Measurements from ENCODE around the gene LRRC28.

DNA sequence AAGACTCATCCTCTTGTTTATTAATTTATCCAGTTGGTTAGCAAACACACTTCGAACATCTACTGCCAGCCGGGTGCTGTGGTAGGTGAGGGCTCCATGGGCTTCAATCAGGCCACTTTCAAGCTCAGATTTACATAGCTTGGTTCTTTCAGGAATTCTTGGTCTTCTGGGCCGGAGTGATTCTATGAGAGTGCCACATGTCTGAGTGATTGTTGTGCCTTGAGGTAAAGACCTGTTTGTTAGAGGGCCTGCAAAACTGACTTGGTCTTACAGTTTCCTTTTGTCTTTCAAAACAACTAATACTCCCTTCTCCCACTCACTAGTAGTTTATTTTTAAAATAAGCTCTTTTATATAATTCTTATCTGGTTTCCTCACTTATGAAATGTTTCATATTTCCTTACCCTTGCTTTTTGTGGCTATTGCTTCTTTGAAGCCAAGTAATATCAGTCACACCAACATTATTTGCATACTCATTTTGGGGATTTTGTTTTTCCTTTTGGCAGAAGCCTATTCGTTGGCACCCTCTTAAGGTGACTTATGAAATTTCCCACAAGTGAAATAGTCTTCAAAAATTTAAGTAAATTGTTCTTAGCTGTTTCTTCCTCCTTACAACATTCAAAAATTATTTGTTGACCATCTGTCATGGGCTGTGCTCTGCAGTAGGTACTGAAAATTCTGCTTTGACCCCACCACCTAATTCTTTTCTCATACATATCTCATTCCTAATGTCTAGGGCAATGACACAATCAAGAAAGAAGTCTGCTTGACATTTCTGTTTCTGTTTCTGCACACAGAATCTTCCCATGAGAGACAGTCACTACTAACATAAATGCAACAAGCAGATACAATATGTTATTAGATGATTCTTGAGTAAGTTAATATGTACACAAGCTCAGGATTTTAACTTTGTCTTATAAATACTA lies 120.2 kb downstream of the LRRC28 start:
- no peak for TF ChIP-seq CTCF (IDR thresholded peaks at IDR 0.05)
- TF ChIP-seq, protein P1, sequence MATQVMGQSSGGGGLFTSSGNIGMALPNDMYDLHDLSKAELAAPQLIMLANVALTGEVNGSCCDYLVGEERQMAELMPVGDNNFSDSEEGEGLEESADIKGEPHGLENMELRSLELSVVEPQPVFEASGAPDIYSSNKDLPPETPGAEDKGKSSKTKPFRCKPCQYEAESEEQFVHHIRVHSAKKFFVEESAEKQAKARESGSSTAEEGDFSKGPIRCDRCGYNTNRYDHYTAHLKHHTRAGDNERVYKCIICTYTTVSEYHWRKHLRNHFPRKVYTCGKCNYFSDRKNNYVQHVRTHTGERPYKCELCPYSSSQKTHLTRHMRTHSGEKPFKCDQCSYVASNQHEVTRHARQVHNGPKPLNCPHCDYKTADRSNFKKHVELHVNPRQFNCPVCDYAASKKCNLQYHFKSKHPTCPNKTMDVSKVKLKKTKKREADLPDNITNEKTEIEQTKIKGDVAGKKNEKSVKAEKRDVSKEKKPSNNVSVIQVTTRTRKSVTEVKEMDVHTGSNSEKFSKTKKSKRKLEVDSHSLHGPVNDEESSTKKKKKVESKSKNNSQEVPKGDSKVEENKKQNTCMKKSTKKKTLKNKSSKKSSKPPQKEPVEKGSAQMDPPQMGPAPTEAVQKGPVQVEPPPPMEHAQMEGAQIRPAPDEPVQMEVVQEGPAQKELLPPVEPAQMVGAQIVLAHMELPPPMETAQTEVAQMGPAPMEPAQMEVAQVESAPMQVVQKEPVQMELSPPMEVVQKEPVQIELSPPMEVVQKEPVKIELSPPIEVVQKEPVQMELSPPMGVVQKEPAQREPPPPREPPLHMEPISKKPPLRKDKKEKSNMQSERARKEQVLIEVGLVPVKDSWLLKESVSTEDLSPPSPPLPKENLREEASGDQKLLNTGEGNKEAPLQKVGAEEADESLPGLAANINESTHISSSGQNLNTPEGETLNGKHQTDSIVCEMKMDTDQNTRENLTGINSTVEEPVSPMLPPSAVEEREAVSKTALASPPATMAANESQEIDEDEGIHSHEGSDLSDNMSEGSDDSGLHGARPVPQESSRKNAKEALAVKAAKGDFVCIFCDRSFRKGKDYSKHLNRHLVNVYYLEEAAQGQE (IDR thresholded peaks at IDR 0.05; ENCODE audit: insufficient read depth in 1 of 2, low read depth in 2 of 2, low read length in 1 of 2), result no peak
